ENCODE data around the gene CARMIL3.
"Not testable (repeated sequence)": the region's sequence is repeated elsewhere in the genome, so short reads cannot be mapped to it uniquely, and the experiment has no call there.

DNA sequence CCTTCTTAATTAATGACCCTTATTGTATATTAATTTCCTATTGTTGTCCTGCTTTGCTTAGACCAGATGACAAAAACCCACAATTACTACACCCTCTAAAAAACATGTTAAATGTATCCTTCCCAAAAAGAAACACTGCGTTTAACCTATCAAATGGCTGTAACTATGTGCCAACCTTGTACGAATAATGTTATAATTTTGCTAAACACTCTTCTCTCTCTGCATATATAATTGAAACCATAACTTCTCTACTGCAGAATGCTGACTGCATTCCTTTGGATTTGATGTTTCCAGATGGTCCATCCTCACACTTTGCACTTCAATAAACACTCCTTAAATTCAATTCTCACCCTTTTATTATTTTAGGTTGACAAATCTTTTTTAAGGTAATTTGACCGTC is 31.3 kb upstream of the CARMIL3 start:
- not testable (repeated sequence) for TF ChIP-seq POLR2A (IDR thresholded peaks at IDR 0.05)
- TF ChIP-seq, protein P1, sequence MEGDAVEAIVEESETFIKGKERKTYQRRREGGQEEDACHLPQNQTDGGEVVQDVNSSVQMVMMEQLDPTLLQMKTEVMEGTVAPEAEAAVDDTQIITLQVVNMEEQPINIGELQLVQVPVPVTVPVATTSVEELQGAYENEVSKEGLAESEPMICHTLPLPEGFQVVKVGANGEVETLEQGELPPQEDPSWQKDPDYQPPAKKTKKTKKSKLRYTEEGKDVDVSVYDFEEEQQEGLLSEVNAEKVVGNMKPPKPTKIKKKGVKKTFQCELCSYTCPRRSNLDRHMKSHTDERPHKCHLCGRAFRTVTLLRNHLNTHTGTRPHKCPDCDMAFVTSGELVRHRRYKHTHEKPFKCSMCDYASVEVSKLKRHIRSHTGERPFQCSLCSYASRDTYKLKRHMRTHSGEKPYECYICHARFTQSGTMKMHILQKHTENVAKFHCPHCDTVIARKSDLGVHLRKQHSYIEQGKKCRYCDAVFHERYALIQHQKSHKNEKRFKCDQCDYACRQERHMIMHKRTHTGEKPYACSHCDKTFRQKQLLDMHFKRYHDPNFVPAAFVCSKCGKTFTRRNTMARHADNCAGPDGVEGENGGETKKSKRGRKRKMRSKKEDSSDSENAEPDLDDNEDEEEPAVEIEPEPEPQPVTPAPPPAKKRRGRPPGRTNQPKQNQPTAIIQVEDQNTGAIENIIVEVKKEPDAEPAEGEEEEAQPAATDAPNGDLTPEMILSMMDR (IDR thresholded peaks at IDR 0.05), result not testable (repeated sequence)

All from thyroid gland (tissue), 4 donors.